Measurements from ENCODE around the gene TAAR9.

GRCh38 chr6:132566404-132566803, 28.3 kb downstream of the TAAR9 start:
- TF ChIP-seq CTCF (IDR thresholded peaks at IDR 0.05) (no peak), POLR2A (IDR thresholded peaks at IDR 0.05) (no peak)
